GM19043 (cell line): ENCODE measurements around the gene CREB3L2.
A peak's percentile ranks its signal among the peaks of the same experiment; 100 is the strongest.
"Not testable (repeated sequence)": the region's sequence is repeated elsewhere in the genome, so short reads cannot be mapped to it uniquely, and the experiment has no call there.

ENCODE experiments used
- ATAC-seq: cut with Tn5 transposase; IDR thresholded peaks from one replicate; pipeline ENCODE4 v1.9.1; 2021; ENCODE audit warnings: low read depth; ENCODE audit not compliant: unreplicated experiment

The CREB3L2 gene, protein sequence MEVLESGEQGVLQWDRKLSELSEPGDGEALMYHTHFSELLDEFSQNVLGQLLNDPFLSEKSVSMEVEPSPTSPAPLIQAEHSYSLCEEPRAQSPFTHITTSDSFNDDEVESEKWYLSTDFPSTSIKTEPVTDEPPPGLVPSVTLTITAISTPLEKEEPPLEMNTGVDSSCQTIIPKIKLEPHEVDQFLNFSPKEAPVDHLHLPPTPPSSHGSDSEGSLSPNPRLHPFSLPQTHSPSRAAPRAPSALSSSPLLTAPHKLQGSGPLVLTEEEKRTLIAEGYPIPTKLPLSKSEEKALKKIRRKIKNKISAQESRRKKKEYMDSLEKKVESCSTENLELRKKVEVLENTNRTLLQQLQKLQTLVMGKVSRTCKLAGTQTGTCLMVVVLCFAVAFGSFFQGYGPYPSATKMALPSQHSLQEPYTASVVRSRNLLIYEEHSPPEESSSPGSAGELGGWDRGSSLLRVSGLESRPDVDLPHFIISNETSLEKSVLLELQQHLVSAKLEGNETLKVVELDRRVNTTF

DNA sequence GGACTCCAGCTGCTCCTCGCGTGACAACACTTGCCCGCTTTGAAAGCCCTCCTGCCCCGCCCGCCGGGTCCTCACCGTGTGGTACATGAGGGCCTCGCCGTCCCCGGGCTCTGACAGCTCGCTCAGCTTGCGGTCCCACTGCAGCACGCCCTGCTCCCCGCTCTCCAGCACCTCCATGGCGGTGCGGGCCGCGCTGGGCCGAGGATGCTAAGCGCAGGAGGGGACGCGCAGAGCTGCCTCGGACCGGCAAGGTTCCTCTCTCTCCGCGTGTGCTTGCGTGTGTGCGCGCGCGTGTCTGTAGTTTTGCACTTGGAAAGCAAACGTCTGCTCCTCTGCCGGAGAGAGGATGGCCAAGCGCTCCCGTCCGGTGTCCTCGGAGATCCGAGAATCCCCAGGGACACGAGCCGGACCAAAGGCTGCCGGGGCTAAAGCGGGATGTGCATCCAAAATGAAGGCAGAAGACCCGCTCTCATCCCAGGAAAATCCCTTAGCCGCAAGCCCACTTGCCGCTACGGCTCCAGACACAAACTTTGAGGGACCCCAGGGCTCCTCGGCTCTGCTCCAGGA lies at the start of gene CREB3L2:
CREB3L2 (minus strand) TSS at position 558 of the 567 bp plus-strand sequence; CDS start at position 177, 381 bp downstream.
- ATAC-seq = peak; percentile 23

DNA sequence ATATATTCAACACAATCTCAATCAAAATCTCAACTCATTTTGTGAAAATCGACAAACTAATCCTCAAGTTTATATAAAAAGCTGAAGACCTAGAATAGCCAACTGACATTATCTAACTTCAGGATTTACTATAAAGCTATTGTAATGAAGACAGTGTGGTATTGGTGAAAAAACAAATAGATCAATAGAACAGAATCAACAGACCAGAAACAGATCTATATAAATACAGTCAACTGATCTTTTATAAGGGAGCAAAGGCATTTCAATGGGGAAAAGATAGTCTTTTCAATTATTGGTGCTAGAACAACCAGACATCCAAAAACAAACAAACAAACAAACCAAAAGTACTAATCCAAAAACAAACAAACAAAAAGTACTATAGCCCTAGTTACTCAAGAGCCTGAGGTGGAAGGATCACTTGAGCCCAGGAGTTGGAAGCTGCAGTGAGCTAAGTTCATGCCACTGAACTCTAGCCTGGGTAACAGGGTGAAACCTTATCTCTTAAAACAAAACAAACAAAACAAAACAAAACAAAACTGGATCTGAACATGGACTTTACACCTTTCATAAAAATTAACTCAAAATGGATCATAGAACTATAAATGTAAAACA lies 47.7 kb upstream of the CREB3L2 start:
- ATAC-seq = no peak

- ATAC-seq = no peak
These were observed 46.0 kb upstream of the CREB3L2 start for GRCh38 chr7:138047907-138048306.

DNA sequence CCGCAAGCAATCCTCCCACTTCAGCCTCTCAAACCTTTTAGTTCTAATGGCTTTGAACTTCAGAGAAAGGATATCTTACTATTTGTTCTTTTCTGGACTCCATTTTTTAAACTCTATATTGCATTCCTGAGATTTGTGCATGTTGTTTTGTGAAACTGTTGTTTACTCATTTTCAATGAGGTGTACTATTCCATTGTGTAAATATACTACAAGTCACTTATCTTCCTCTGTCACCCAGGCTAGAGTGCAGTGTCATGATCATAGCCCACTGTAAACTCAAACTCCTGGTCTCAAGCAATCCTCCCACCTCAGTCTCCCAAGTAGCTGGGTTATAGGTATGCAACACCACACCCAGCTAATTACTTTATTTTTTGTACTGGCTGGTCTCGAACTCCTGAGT lies 43.0 kb upstream of the CREB3L2 start:
- no peak for ATAC-seq

- ATAC-seq = not testable (repeated sequence)
These were observed 38.2 kb upstream of the CREB3L2 start for GRCh38 chr7:138040063-138040462.

- no peak for ATAC-seq
These were observed 34.2 kb upstream of the CREB3L2 start for GRCh38 chr7:138036135-138036534.

- ATAC-seq = no peak
These were observed 31.4 kb upstream of the CREB3L2 start for GRCh38 chr7:138033241-138033640.

DNA sequence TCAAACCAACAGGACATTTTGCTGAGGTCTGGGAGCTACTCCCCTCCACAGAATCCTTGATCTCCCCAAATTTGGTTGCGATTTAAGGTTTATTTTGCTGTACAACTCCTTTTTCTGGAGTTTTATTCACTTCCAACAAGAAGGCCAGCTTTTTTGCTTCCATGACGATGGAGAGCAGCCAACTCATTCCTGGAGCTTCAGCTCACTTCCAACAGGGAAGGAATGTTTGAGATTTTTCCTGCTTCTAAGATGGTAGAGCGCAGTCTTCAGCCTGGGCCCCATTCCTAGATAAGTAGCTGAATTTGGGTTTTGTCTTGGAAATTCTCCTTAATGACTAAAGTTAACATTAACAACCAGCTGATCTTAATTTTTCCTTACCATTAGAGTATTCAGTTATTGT lies 30.9 kb upstream of the CREB3L2 start:
- no peak for ATAC-seq

- peak; percentile 81 for ATAC-seq
These were observed 30.3 kb upstream of the CREB3L2 start for GRCh38 chr7:138032186-138032585.

GRCh38 chr7:138030679-138031351 lies 28.9 kb upstream of the CREB3L2 start:
- ATAC-seq = no peak

DNA sequence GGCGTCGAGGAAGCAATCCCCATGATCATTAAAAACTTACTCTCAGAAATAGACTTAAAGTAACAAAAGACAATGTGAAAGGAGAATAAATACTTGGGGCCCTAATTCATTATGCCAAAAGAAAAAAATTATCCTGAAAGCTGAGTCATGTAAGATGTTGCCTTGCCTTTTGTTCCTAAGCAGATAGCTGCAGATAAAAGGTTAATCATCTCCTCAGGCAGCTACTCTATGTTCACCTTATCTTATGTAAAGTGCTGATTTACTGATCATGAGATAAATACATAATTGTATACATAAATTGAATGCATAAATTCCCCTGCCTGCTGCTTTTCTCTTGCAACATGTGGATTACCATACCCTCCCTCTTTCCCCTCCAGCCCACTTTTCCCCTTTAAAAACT lies 28.1 kb upstream of the CREB3L2 start:
- ATAC-seq = no peak

- no peak for ATAC-seq
These were observed 27.2 kb upstream of the CREB3L2 start for GRCh38 chr7:138029126-138029525.

DNA sequence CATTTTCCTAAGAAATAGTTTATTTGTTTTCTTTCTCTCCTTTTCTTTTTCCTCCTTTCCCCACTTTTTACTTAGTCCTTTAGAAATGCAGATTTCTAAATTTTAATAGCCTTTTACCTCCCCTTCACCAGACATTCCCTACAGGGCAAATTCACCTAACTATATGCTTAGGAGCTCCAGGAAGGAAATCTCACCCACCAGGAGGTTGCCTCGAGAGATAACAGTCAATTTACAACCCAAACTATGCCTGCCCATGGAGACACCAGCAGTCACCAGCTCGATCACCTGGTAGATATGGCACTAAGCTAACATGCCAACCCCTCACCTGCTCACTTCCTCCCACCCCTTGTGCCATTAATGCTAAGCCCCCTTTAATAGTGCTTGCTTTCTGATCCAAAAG lies 25.2 kb upstream of the CREB3L2 start:
- no peak for ATAC-seq

DNA sequence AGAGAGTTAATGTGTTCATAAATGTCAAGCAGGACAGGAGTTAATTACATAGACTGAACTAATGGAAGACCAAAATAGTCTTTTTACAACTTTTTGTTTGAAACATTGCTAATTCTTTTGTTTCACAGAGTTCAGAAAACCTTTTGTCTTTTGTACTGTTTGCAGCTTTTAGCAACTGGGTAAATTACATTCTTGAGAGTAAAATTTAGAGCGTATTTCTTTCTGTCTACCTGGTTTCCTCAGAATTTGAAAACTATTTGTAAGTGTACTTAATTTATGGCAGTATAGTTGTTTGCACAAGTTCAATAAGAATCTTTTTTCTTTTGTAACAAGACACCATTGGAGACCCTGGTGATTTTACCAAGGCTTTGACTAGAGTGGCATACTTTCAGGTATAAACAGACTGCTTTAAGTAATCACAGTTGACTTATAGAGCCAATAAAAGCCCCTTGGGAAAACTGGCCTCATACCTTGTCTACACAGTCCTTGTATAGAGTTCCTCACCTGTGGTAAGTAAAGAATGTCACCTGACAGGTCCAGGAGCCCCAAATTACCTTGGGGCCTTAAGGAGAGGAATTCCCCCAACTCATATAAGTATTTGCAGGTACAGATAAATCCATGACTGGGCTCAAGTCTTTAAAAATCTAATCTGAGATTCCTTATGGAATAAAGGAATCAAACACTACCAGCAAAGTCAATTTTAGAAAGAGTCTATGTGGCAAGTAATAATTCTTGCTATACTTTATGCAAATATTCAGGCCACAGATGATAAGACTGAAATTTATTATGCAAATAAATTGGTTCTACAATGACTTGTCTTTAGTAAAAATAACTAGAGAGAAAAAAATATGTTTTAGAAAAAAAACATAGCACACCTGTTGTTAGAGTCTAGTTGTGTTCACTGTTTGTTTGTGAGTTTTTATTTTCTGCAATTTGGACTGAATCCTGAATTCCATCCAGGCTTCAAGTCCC lies 23.6 kb upstream of the CREB3L2 start:
- no peak for ATAC-seq

DNA sequence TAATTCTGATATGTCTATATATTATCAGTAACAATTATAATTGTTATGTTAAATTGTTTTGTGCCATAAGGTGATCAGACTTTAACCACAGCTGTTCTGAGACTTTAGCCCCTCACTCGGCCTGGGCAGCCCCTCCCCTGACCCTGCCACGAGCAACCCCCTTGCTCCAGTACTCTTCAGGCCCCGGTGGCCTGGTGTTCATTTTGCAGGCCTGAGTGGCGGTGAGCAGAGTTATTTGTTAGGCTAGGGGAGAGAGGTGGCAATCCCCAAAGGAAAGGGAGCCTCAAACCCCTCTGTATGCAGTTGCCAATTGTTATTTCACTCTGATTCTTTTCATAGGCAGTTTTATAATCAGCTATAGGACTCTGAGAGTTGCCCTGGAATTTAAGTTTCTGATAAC lies 22.9 kb upstream of the CREB3L2 start:
- no peak for ATAC-seq

DNA sequence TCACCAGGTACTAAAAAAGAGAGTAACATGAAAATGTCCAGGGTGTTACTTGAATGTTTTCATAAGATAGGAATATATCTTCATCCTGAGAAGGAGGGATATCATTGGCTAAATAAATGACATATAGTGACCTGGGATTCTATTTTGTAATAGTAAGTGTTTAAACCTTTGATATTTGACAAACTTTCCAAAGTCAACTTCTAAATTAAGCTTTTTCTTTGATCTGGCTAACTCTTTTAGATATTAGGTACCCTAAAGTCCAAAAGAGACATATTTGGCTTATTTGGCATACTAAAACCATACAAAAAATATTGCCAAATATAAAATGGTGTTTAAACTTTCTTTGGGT lies 22.4 kb upstream of the CREB3L2 start:
- ATAC-seq = no peak

- peak; percentile 76 for ATAC-seq
These were observed 21.9 kb upstream of the CREB3L2 start for GRCh38 chr7:138023618-138024342.

- ATAC-seq = no peak
These were observed 20.0 kb upstream of the CREB3L2 start for GRCh38 chr7:138021889-138022288.

- ATAC-seq = no peak
These were observed 16.1 kb upstream of the CREB3L2 start for GRCh38 chr7:138017992-138018391.
